ENCODE measurements around the gene MYRFL.

Gene MYRFL

DNA sequence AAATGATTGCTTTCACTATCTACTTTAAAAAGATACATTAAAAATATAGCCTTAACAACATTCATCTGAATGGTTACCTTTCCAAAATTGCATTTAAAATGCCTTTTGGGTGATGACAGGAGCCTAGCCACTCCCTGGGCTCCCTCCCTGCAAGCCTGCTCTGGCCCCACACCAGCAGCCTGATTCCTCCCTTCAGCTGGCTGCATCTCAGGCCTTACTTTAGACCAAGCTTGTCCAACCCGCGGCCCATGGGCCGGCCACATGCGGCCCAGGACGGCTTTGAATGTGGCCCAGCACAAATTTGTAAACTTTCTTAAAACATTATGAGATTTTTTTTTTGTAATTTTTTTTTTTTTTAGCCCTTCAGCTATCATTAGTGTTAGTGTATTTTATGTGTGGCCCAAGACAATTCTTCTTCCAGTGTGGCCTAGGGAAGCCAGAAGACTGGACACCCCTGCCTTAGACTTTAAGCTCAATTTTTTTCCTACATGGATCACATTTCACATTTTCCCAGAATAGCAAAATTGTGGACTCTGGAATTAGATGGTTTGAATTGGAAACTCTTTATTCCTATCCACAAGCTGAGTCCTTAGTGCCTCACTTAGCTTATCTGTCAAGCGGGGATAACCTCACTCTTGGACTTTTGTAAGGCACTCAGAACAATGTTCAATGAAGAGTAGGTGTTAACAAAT lies 124.4 kb downstream of the MYRFL start:
- TF ChIP-seq GATA2 (IDR thresholded peaks at IDR 0.05; ENCODE audit: low read depth, low read length): no peak
- no peak for TF ChIP-seq GATA3 (IDR thresholded peaks at IDR 0.05; ENCODE audit: low read depth, low read length)

DNA sequence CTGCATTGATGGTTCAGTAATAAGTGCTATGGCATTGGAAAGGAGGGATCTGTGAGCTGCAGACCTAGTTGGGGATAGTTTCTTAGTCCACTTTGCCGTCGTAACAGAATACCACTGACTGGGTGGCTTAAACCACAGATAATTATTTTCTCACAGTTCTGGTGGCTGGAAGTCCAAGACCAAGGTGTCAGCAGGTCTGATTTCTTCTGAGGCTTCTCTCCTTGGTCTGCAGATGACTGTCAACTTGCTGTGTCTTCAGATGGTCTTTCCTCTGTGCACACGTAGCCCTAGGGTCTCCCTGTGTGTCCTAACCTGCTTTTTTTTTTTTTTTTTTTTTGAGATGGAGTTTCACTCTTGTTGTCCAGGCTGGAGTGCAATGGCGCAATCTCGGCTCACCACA lies 126.1 kb downstream of the MYRFL start:
- TF ChIP-seq GATA3 (IDR thresholded peaks at IDR 0.05; ENCODE audit: low read depth, low read length) (no peak), GATA2 (IDR thresholded peaks at IDR 0.05; ENCODE audit: low read depth, low read length) (no peak)

DNA sequence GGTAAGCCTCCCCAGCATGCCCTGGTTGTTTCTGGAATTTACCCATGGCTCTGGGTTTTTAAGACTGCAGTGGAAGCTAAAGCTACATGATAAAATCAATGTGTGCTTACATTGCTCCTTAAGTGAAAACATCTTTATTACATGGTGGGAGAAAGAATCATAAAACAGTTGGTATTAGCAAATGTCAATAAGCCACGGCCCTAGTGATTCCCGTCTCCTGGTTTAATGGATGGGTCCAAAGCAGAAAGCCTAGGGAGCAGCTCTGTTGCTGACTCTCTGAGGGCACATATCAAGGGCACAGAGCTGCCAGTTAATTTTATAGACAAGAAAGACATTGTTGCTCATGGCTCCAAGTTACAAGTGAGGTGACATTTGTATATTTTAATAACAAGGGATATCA lies 127.9 kb downstream of the MYRFL start:
- TF ChIP-seq GATA2 (IDR thresholded peaks at IDR 0.05; ENCODE audit: low read depth, low read length) (no peak), GATA3 (IDR thresholded peaks at IDR 0.05; ENCODE audit: low read depth, low read length) (no peak)

DNA sequence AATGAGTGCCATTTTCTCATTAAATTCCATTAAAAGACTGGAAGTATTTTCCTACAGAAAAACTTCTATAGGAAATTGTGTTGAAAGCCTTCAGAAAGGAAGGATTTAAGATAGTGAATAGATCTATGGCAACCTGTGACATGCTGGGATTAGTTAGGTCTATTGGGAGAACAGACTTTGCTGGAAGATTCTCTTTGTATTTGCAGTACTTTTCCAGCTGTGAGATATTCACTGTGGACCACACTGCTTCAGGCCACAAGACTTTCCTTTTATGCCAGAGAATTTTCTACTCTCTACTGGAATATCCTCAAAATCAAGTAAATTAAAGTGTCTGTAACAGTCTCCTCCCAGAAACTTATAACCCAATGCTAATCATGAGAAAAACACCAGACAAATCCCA lies 136.2 kb downstream of the MYRFL start:
- TF ChIP-seq GATA2 (IDR thresholded peaks at IDR 0.05; ENCODE audit: low read depth, low read length) (no peak), GATA3 (IDR thresholded peaks at IDR 0.05; ENCODE audit: low read depth, low read length) (no peak)

DNA sequence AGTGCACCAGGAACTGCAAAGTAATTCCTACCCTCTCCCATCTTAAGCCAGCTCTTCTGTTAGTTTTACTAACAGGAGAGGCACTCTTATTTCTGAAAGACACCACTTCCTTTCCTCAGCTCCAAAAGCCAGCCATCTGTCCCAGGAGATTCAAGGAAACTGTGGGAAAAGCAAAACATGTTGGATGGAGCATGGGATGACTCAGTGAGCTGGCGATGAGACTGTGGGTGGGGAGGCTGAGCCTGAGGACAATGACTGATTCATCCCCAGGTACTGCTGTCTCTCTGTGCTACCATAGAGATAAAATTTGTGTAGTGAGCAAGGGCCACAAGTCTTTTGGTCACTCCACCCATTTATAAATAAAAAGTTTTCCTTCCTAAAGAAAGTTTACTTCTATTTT lies 141.4 kb downstream of the MYRFL start:
- TF ChIP-seq GATA3 (IDR thresholded peaks at IDR 0.05; ENCODE audit: low read depth, low read length) (no peak), GATA2 (IDR thresholded peaks at IDR 0.05; ENCODE audit: low read depth, low read length) (no peak)

DNA sequence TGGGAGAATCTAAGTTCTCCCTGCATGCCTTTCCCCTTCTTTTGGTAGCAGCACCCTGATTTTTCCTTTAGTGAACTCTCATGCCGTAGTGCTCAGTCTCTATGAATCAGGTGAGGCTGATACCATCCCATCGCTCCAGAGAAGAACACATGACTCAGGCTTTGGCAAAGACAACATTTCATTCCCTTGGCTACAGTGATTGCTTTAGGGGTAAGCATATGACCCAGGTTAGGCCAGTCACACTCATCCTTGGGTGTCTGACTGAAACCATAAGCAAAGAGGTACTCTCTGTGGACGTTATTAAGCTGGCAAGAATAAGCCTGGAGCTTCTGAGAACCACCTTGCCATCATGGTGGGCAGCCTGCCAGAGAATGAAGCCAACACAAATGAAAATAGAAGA lies 141.8 kb downstream of the MYRFL start:
- no peak for TF ChIP-seq GATA3 (IDR thresholded peaks at IDR 0.05; ENCODE audit: low read depth, low read length)
- no peak for TF ChIP-seq GATA2 (IDR thresholded peaks at IDR 0.05; ENCODE audit: low read depth, low read length)

DNA sequence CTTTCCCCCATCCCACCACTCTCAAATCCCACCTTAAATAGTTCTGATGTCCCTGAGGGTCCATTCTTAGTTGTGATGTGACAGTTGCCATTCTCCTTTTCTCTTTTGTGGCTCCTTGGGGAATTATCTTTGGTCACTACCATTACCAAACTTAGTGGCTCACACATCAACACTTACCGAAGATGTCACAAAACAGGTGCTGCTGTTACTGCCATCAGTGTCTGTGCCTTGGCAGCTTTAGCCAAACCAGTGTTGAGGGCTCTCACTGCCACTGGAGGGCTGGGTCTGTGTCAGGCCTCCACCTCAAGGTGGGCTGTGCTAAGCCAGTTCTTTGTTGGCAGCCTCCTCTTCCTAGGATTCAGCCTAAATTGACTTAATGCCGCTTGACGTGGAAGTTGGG lies 144.0 kb downstream of the MYRFL start:
- no peak for TF ChIP-seq GATA2 (IDR thresholded peaks at IDR 0.05; ENCODE audit: low read depth, low read length)
- no peak for TF ChIP-seq GATA3 (IDR thresholded peaks at IDR 0.05; ENCODE audit: low read depth, low read length)

DNA sequence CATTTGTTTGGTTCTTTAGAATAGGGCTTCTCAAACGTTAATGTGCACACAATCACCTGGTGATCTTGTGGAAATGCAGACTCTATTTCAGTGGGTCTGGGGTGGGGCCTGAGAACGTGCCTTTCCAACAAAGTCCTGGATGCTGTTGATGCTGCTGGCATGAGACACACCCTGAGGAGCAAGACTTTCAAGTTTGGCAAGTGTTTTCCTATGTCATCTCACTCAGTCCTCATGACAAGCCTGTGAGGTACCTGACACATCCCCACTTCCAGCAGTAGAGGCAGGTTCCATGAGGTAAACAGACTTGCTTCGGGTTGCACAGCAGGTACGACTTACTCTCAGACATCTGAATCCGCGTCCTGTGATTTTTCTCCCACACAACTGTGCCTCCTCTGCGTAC lies 147.1 kb downstream of the MYRFL start:
- TF ChIP-seq GATA3 (IDR thresholded peaks at IDR 0.05; ENCODE audit: low read depth, low read length): no peak
- TF ChIP-seq GATA2 (IDR thresholded peaks at IDR 0.05; ENCODE audit: low read depth, low read length): no peak

DNA sequence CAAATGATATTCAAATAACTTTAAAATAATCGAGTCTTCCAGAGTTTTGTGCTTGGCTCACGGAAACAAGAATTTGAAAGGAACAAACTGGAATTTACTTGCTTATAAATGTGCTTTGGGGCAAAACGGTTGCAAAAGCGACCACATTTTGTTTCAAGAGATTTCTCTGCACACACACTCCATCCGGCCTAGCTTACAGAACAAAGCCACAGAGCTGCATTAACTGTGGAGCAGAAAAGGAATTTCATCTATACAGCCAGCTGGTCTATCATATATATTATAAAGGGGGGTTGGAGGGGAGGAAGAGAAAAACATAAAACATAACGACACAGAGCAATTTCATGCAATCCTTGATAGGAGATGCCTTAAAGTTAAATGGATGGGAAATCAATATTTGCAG lies 153.0 kb downstream of the MYRFL start:
- TF ChIP-seq GATA3 (IDR thresholded peaks at IDR 0.05; ENCODE audit: low read depth, low read length) (no peak), GATA2 (IDR thresholded peaks at IDR 0.05; ENCODE audit: low read depth, low read length) (no peak)

DNA sequence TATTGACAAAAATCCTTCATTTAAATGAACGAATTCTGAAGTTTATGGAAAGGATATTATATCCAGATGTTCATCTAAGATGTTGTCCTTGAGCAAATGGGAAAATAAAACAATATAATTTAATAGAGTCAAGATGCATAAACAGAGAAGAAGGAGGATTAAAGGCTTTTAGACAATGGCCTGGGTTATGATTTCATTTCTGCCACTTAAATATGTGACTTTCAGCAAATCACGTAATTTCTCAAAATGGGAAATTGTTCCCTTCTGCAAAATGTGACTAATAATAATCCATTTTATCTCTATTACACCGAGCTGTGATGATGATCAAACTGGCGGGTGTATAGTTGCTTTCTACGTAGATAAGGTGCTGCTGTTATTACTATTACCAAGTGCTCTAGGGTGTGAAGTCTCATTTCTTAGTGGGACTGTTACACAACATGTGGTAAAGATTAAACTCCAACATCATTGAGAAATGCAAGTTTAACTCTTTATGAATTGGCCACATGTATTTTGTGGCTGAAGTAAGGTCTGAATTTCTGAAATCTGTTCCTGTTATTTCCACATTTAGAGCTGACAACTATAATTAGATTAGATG lies 157.0 kb downstream of the MYRFL start:
- TF ChIP-seq GATA3 (IDR thresholded peaks at IDR 0.05; ENCODE audit: low read depth, low read length) (no peak), GATA2 (IDR thresholded peaks at IDR 0.05; ENCODE audit: low read depth, low read length) (no peak)

DNA sequence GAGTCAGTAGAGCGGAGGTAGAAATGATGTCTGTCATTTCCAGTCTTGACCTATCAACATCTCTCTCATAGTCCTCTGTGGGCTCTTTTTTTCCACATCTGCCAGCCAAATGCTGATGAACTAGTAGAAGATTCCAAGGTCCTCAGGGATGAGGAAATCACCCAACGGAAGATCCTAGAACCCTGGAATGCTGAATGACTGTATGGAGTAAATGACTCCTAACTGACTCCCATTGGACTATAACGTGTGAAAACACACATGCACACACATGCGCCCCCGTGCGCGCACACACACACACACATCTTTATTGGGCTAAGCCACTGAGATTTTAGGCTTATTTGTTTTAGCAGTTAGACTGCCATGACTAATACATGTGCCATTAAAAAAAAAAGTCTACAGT lies 159.2 kb downstream of the MYRFL start:
- TF ChIP-seq GATA3 (IDR thresholded peaks at IDR 0.05; ENCODE audit: low read depth, low read length): no peak
- TF ChIP-seq GATA2 (IDR thresholded peaks at IDR 0.05; ENCODE audit: low read depth, low read length): no peak

DNA sequence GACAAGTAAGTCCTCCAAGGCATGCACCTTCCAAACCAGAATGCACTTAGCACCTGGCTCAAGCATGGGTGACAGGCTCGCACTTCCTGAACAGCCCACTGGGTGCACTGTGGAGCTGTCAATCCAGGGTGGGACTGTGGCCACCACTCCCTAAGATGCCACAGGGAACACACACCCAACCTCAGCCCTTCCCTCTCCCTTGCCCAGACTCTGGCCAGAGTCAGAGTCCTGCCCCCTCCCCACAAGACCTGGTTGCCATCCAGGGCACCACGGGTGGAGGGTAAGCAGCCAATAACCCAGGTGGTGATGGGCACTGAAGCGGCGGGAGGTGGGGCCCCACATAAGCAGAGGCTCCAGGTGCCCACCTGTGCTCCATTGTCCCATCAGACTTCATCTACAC lies 160.6 kb downstream of the MYRFL start:
- TF ChIP-seq GATA2 (IDR thresholded peaks at IDR 0.05; ENCODE audit: low read depth, low read length) (no peak), GATA3 (IDR thresholded peaks at IDR 0.05; ENCODE audit: low read depth, low read length) (no peak)

DNA sequence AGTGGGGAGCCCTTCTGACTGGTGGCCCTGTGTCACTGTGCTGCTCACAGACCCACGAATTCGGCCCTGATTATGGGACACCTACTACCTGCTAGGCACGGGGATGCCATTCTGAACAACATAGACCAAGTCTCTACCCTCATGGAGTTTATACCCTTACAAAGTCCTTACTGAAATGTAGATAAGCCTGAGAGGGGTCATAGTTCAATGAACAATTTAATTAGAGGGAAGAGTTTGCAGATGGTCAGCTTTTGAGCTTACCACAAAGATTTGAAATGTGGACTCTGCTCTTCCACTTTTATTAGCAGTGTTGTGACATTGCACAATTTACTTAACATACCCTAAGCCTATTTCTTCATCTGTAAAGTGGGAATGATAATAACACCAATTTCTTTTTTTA lies 161.1 kb downstream of the MYRFL start:
- no peak for TF ChIP-seq GATA2 (IDR thresholded peaks at IDR 0.05; ENCODE audit: low read depth, low read length)
- TF ChIP-seq GATA3 (IDR thresholded peaks at IDR 0.05; ENCODE audit: low read depth, low read length): no peak

DNA sequence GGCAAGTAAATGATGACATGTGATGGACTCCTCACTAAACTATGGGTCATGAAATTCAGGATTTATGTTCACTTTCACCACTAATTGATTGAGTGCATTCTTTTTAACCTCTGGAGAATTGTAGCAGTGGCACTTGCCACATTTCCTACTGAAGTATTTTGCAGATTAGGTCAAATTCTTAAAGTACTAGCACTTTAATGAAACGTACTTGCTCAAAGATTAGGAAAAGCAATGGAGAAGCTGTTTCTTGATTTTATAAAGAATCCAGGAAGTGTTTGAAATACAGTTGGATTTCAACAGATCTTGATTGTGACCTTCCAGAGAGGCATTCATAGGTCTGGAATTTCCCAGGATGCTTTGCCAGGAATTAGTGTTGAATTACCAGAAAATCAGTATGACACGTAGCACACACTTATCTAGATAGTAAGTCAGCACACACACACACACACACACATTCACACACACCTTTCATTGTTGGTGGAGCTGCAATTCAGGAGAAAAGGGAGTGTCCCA lies 162.6 kb downstream of the MYRFL start:
- TF ChIP-seq GATA2 (IDR thresholded peaks at IDR 0.05; ENCODE audit: low read depth, low read length): no peak
- TF ChIP-seq GATA3 (IDR thresholded peaks at IDR 0.05; ENCODE audit: low read depth, low read length): no peak

Measured in SH-SY5Y (cell line).